Right lobe of liver (tissue), 6 donors: Measurements from ENCODE around the gene MOB3A. TPM values are rescaled to one million over a fixed set of nuclear protein-coding genes. Genes with fewer than 3 reads are reported as not detected.

Experiments used
- ATAC-seq, 4 donors: fragments of 200-7000 bp; cut with Tn5 transposase; one replicate each; pipeline ENCODE4 v1.9.1; 2020; ENCODE audit warnings: mild to moderate bottlenecking in 4 of 4, moderate library complexity in 4 of 4
- DNase-seq, 3 donors: peaks; one replicate each; pipeline ENCODE4 v3.0.0-alpha.2; 2020
- H3K27ac ChIP-seq, 3 donors: fragments of 200-600 bp; one replicate each; pipeline ENCODE4 v1.8.0; 2022
- H3K27me3 ChIP-seq, 2 donors: fragments of 200-600 bp; one replicate each; pipeline ENCODE4 v1.8.0; 2022
- H3K36me3 ChIP-seq, 4 donors: fragments of 200-600 bp; sonication (generic) in 1 of 4; one replicate each; pipeline versions ENCODE4 v1.5.1 to v1.8.0; 2017 to 2022; ENCODE audit warnings: control low read depth in 1 of 4
- H3K4me1 ChIP-seq, 4 donors: fragments of 200-600 bp; sonication (generic) in 1 of 4; one replicate each; pipeline versions ENCODE4 v1.5.1 to v1.8.0; 2017 to 2022; ENCODE audit warnings: control low read depth in 1 of 4
- H3K4me3 ChIP-seq, 3 donors: fragments of 200-600 bp; one replicate each; pipeline ENCODE4 v1.8.0; 2022
- H3K9me3 ChIP-seq, 4 donors: fragments of 200-600 bp; sonication (generic) in 1 of 4; one replicate each; pipeline versions ENCODE4 v1.5.1 to v1.8.0; 2017 to 2022; ENCODE audit warnings: control low read depth in 1 of 4
- CTCF ChIP-seq, 4 donors: fragments of 200-600 bp in 3 of 4; fragments of 450-650 bp in 1 of 4; IDR thresholded peaks; one replicate each; pipeline versions ENCODE4 v1.5.1 to v1.8.0; 2016 to 2022; ENCODE audit warnings: antibody characterized with exemption in 4 of 4, mild to moderate bottlenecking in 2 of 4
- POLR2A ChIP-seq: fragments of 450-650 bp; IDR thresholded peaks from one replicate; pipeline ENCODE4 v1.6.1; 2017; ENCODE audit warnings: antibody characterized with exemption, mild to moderate bottlenecking
- WGBS: methylation state at CpG from one replicate; pipeline ENCODE4 v1.1.6; 2018; ENCODE audit warnings: low coverage, low lambda C conversion rate; ENCODE audit not compliant: insufficient coverage; ENCODE audit errors: missing lambda C conversion rate; 5-methylcytosine and 5-hydroxymethylcytosine counted together
- intact Hi-C, 2 donors: fragments of 100-400 bp; cut with DNase I; formaldehyde crosslinking; loops; one replicate each; pipeline versions ENCODE4 v1.11.2 to v1.14.1; 2022
- total RNA-seq, 6 experiments: library from RNA; depleted of rRNA in 2 of 6; stranded (reverse); fragments of >200 nt in 2 of 6; fragmentation: NEBNext Ultra II Directional in 3 of 6; extraction: Animal tissue kit (Norgen Biotek cat#: 25700) in 3 of 6; gene quantifications; one replicate each; pipeline versions ENCODE4 v1.1.0 to v1.2.4, GENCODE V29; 2016 to 2023
- donor health status: DM: no; HTN: yes; CAD: no.
- donor health status: DM: no; HTN: no; CAD: no.
- donor health status: DM: no; HTN: no; CAD: no.
- donor health status: DM: no; HTN: yes; CAD: no.
- donor health status: DM: no; HTN: yes; CAD: no.

The MOB3A gene
- total RNA-seq, 6 experiments from 2014 or later = 8.3 to 13.8 (median 10.8) TPM

DNA sequence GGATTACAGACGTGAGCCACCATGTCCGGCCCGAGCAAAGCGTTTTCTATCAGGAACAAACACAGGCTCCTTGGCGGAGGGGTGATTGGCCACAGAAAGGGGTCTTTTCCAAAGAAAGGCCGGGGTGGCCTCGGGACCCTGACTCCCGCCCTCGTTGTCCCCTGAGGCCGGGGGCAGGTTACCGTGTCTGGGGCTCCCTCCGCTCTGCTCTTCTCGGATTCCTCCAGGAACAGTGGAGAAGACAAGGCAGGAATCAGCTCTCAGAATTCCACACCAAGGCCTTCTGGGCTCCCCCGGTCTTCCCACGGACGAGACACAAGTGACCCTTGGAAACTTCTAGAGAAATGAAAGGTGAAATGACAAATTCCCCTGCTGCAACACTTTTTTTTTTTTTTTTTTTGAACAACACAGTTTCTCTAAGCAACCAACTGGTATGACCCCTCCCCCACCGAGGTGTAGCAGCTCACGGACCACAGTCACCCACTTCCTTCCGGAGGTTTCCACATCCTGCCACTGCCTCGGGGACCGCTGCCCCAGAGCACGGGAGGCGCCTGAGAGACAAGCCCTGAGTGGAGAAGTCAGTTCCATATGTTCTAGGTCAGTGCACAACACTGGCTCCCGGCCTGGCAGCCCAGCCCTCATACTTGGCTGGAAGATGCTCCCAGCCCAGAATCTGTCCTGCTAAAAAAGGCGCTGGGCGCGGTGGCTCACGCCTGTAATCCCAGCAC lies 11.0 kb downstream of the MOB3A start:
- WGBS = 48% methylated on average over 14 of the region's 28 CpGs
- peak overlapping the region in 2 of 3 donors; percentile 73 to 78 for H3K27ac ChIP-seq
- H3K36me3 ChIP-seq = peaks cover 0 to 5% (median 0%) of the 10 kb centered on the region in 4 donors
- H3K4me3 ChIP-seq = peak overlapping the region in 1 of 3 donors; percentile 27
- no peaks in the 10 kb centered on the region for H3K9me3 ChIP-seq
- ATAC-seq (peak; percentile 38 to 69 (median 64)), DNase-seq (peak; percentile 73 to 84 (median 74))
- H3K27me3 ChIP-seq = no peaks in the 10 kb centered on the region
- H3K4me1 ChIP-seq = peaks cover 0 to 14% (median 5%) of the 10 kb centered on the region in 4 donors
- intact Hi-C loops = no loop called here
- TF ChIP-seq POLR2A (no peak), CTCF (IDR thresholded peaks at IDR 0.05) (no peak)

GRCh38 chr19:2083174-2083854 lies 12.8 kb downstream of the MOB3A start:
- peak overlapping the region; percentile 34 to 78 (median 73) for H3K27ac ChIP-seq
- ATAC-seq (peak in 2 of 4 donors; percentile 7 to 23), DNase-seq (no peak)
- H3K27me3 ChIP-seq = no peaks in the 10 kb centered on the region
- H3K4me1 ChIP-seq = peaks cover 0 to 14% (median 4%) of the 10 kb centered on the region in 4 donors
- intact Hi-C loops = no loop called here
- TF ChIP-seq CTCF (IDR thresholded peaks at IDR 0.05) (no peak), POLR2A (no peak)
- 60% methylated on average over 3 of the region's 20 CpGs for WGBS
- H3K4me3 ChIP-seq = peak overlapping the region in 2 of 3 donors; percentile 21 to 27
- peaks cover 0 to 8% (median under 1%) of the 10 kb centered on the region in 4 donors for H3K36me3 ChIP-seq
- no peaks in the 10 kb centered on the region for H3K9me3 ChIP-seq

- H3K36me3 ChIP-seq = peaks cover 0 to 20% (median 7%) of the 10 kb centered on the region in 4 donors
- no peak for DNase-seq
Measured at GRCh38 chr19:2081873-2082810, 14.0 kb downstream of the MOB3A start.

More at GRCh38 chr19:2081873-2082810, 14.0 kb downstream of the MOB3A start:
- H3K4me3 ChIP-seq = no peak overlapping the region
- no peaks in the 10 kb centered on the region for H3K9me3 ChIP-seq
- peak overlapping the region in 2 of 3 donors; percentile 51 to 73 for H3K27ac ChIP-seq
- no peaks in the 10 kb centered on the region for H3K27me3 ChIP-seq
- WGBS = 50% methylated on average over 1 of the region's 30 CpGs
- no peak for TF ChIP-seq POLR2A
- TF ChIP-seq CTCF (IDR thresholded peaks at IDR 0.05) = no peak
- ATAC-seq = peak; percentile 22 to 59 (median 38)
- intact Hi-C loops = no loop called here
- H3K4me1 ChIP-seq = peaks cover 0 to 5% (median 1%) of the 10 kb centered on the region in 4 donors
